Stimulated activated naive CD4-positive, alpha-beta T cell (primary cell): ENCODE results near the gene SNX25.
"Not testable (repeated sequence)": the region's sequence is repeated elsewhere in the genome, so short reads cannot be mapped to it uniquely, and the experiment has no call there.

Experiments
- DNase-seq, 6 experiments: peaks; one replicate each; lab custom pipeline; 2025; lab: John Stamatoyannopoulos, UW

SNX25 gene

GRCh38 chr4:185204238-185204910, 5.0 kb upstream of the SNX25 start:
- no peak for DNase-seq

- DNase-seq: not testable (repeated sequence)
Observed at GRCh38 chr4:185205073-185205472, 4.3 kb upstream of the SNX25 start.

GRCh38 chr4:185205697-185206342, 3.6 kb upstream of the SNX25 start:
- no peak for DNase-seq

- no peak for DNase-seq
Observed at GRCh38 chr4:185207466-185207865, 1.9 kb upstream of the SNX25 start.

GRCh38 chr4:185209852-185210101, 379 bp downstream of the SNX25 start:
- not testable (repeated sequence) for DNase-seq

- DNase-seq: peak; percentile 26 to 56 (median 44)
Observed at GRCh38 chr4:185210102-185210981, 944 bp downstream of the SNX25 start.

GRCh38 chr4:185211035-185211434, 1.6 kb downstream of the SNX25 start:
- no peak for DNase-seq

GRCh38 chr4:185211641-185212040, 2.2 kb downstream of the SNX25 start:
- DNase-seq: no peak

- no peak for DNase-seq
Observed at GRCh38 chr4:185212581-185212980, 3.2 kb downstream of the SNX25 start.

GRCh38 chr4:185213877-185214276, 4.5 kb downstream of the SNX25 start:
- DNase-seq: no peak

GRCh38 chr4:185215261-185215660, 5.9 kb downstream of the SNX25 start:
- DNase-seq: no peak

GRCh38 chr4:185217408-185217975, 8.1 kb downstream of the SNX25 start:
- no peak for DNase-seq

- no peak for DNase-seq
Observed at GRCh38 chr4:185218312-185218711, 8.9 kb downstream of the SNX25 start.

- DNase-seq: no peak
Observed at GRCh38 chr4:185219551-185220344, 10.3 kb downstream of the SNX25 start.

GRCh38 chr4:185221491-185221890, 12.1 kb downstream of the SNX25 start:
- DNase-seq: no peak

GRCh38 chr4:185221912-185222311, 12.5 kb downstream of the SNX25 start:
- no peak for DNase-seq

GRCh38 chr4:185222598-185222997, 13.2 kb downstream of the SNX25 start:
- DNase-seq: no peak

GRCh38 chr4:185224597-185224996, 15.2 kb downstream of the SNX25 start:
- DNase-seq: no peak

GRCh38 chr4:185225940-185226339, 16.5 kb downstream of the SNX25 start:
- DNase-seq: no peak

- no peak for DNase-seq
Observed at GRCh38 chr4:185227131-185227551, 17.7 kb downstream of the SNX25 start.

- DNase-seq: no peak
Observed at GRCh38 chr4:185227713-185228278, 18.4 kb downstream of the SNX25 start.
